A549 (cell line): ENCODE data around the gene TKFC.

Source experiments
- CBX8 ChIP-seq: fragments of 200-600 bp; sonication (generic); IDR thresholded peaks from 2 replicates; pipeline ENCODE4 v1.6.1; 2016
- CHD4 ChIP-seq: fragments of 200-600 bp; sonication (generic); IDR thresholded peaks from 2 replicates; pipeline ENCODE4 v1.6.1; 2016; ENCODE audit warnings: antibody characterized with exemption, mild to moderate bottlenecking, borderline replicate concordance
- CTCF ChIP-seq: fragments of >200 bp; sonication (Bioruptor Twin); formaldehyde crosslinking; IDR thresholded peaks from 3 replicates; pipeline ENCODE4 v1.5.1; 2016
- EP300 ChIP-seq, 2 experiments: fragments of >200 bp; sonication (Bioruptor Twin); formaldehyde crosslinking; IDR thresholded peaks; 2 replicates in 1 of 2; 3 replicates in 1 of 2; pipeline ENCODE4 v1.6.1; 2016 to 2017
- FOSL2 ChIP-seq, 2 experiments: fragments of 450-650 bp in 1 of 2; fragments of >200 bp in 1 of 2; sonication (Bioruptor Twin) in 1 of 2; formaldehyde crosslinking; IDR thresholded peaks; 2 replicates each; pipeline versions ENCODE4 v1.5.0 to v1.6.1; 2016 to 2020; ENCODE audit warnings: mild to moderate bottlenecking in 1 of 2, moderate library complexity in 1 of 2
- JUNB ChIP-seq: fragments of >200 bp; sonication (Bioruptor Twin); formaldehyde crosslinking; IDR thresholded peaks from 2 replicates; pipeline ENCODE4 v1.6.1; 2016
- MAX ChIP-seq: IDR thresholded peaks from 2 replicates; pipeline ENCODE4 v1.6.1; 2012
- MAZ ChIP-seq: fragments of 150-350 bp; IDR thresholded peaks from 2 replicates; pipeline ENCODE4 v1.6.1; 2014; ENCODE audit warnings: antibody characterized with exemption, low read depth, low read length, borderline replicate concordance
- NR3C1 ChIP-seq: fragments of >200 bp; sonication (Bioruptor Twin); formaldehyde crosslinking; IDR thresholded peaks from 3 replicates; pipeline ENCODE4 v1.6.1; 2017
- POLR2A ChIP-seq: IDR thresholded peaks from 2 replicates; pipeline ENCODE4 v1.6.1; 2012; ENCODE audit warnings: mild to moderate bottlenecking, low read length
- RCOR1 ChIP-seq: fragments of 150-350 bp; IDR thresholded peaks from 2 replicates; pipeline ENCODE4 v1.6.1; 2014; ENCODE audit warnings: antibody characterized with exemption, low read length, low read depth
- RFX5 ChIP-seq: fragments of 450-650 bp; IDR thresholded peaks from 2 replicates; pipeline ENCODE4 v1.7.1; 2014; ENCODE audit warnings: antibody characterized with exemption, mild to moderate bottlenecking, moderate library complexity
- SMC3 ChIP-seq: fragments of >200 bp; sonication (Bioruptor Twin); formaldehyde crosslinking; IDR thresholded peaks from 3 replicates; pipeline ENCODE4 v1.6.1; 2018; ENCODE audit warnings: inconsistent platforms
- TF ChIP-seq, protein P1 (sequence below): fragments of 200-600 bp; sonication (generic); IDR thresholded peaks from 2 replicates; pipeline ENCODE4 v1.6.1; 2016; ENCODE audit warnings: antibody characterized with exemption, mild to moderate bottlenecking, moderate library complexity

GRCh38 chr11:61302550-61302949 lies 30.5 kb upstream of the TKFC start:
- no peak for TF ChIP-seq SMC3
- no peak for TF ChIP-seq EP300 (IDR thresholded peaks at IDR 0.05)
- TF ChIP-seq POLR2A = no peak
- no peak for TF ChIP-seq RFX5
- no peak for TF ChIP-seq MAZ
- no peak for TF ChIP-seq RCOR1
- TF ChIP-seq CTCF = no peak
- TF ChIP-seq MAX = no peak
- TF ChIP-seq, protein P1, sequence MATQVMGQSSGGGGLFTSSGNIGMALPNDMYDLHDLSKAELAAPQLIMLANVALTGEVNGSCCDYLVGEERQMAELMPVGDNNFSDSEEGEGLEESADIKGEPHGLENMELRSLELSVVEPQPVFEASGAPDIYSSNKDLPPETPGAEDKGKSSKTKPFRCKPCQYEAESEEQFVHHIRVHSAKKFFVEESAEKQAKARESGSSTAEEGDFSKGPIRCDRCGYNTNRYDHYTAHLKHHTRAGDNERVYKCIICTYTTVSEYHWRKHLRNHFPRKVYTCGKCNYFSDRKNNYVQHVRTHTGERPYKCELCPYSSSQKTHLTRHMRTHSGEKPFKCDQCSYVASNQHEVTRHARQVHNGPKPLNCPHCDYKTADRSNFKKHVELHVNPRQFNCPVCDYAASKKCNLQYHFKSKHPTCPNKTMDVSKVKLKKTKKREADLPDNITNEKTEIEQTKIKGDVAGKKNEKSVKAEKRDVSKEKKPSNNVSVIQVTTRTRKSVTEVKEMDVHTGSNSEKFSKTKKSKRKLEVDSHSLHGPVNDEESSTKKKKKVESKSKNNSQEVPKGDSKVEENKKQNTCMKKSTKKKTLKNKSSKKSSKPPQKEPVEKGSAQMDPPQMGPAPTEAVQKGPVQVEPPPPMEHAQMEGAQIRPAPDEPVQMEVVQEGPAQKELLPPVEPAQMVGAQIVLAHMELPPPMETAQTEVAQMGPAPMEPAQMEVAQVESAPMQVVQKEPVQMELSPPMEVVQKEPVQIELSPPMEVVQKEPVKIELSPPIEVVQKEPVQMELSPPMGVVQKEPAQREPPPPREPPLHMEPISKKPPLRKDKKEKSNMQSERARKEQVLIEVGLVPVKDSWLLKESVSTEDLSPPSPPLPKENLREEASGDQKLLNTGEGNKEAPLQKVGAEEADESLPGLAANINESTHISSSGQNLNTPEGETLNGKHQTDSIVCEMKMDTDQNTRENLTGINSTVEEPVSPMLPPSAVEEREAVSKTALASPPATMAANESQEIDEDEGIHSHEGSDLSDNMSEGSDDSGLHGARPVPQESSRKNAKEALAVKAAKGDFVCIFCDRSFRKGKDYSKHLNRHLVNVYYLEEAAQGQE = no peak
- TF ChIP-seq JUNB = no peak
- TF ChIP-seq CHD4 = no peak
- TF ChIP-seq CBX8 = no peak
- no peak for TF ChIP-seq FOSL2 (IDR thresholded peaks at IDR 0.05)
- TF ChIP-seq FOSL2 (CRISPR knock-in tag; IDR thresholded peaks at IDR 0.05) = no peak
- TF ChIP-seq NR3C1 = no peak
